A549 treated with DMSO at 1 μM for 4 hours (cell line): ENCODE data around the gene RAB40AL. TPM values are rescaled to one million over a fixed set of nuclear protein-coding genes. Genes with fewer than 3 reads are reported as not detected.

Source experiments
- total RNA-seq: library from RNA; stranded (reverse); fragments of 200-300 nt; extraction: Qiagen RNA extraction; gene quantifications from 5 replicates; pipeline ENCODE4 v1.2.3, GENCODE V29; 2022; ENCODE audit warnings: low read depth

The RAB40AL gene, protein sequence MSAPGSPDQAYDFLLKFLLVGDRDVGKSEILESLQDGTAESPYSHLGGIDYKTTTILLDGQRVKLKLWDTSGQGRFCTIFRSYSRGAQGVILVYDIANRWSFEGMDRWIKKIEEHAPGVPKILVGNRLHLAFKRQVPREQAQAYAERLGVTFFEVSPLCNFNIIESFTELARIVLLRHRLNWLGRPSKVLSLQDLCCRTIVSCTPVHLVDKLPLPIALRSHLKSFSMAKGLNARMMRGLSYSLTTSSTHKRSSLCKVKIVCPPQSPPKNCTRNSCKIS
- total RNA-seq, result 0.13 to 0.21 TPM (median 0.15 TPM) in 3 of 5 replicates, not detected in the others

DNA sequence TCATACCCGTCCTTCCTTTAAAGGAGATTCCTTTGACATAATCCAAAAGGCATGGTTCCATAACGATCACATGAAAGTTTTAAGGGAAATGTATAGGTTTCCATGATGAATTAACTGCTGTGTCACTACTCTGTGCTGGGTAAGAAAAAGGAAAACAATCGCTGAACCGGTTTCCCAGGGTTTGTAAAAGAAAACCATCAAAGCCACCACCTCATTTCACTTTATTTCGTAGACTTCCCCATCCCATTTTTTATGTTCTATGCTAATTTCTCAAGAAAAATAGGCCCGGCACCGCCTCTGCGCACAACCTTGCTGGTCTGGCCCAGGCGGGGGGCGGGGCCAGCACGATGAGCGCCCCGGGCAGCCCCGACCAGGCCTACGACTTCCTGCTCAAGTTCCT, at the start of gene RAB40AL:
Gene RAB40AL (plus strand): TSS at position 301 of the 400 bp plus-strand sequence. CDS start 47 bp downstream, at position 348.

Other genes starting within 250 kb of the RAB40AL start
- 4.7 to 7.3 TPM (median 5.6 TPM) in 5 replicates for gene GPRASP2, start 224.8 kb upstream of the RAB40AL start, total RNA-seq
- 2.9 to 4.9 TPM (median 4.3 TPM) in 5 replicates for gene GPRASP3, start 216.5 kb upstream of the RAB40AL start, total RNA-seq
- not detected in 5 replicates for gene BEX1, start 126.9 kb downstream of the RAB40AL start, total RNA-seq
- 0.03 to 0.07 TPM in 2 of 5 replicates, not detected in the others for gene NXF3, start 155.9 kb downstream of the RAB40AL start, total RNA-seq